ENCODE results near the gene RAB11FIP4.

DNA sequence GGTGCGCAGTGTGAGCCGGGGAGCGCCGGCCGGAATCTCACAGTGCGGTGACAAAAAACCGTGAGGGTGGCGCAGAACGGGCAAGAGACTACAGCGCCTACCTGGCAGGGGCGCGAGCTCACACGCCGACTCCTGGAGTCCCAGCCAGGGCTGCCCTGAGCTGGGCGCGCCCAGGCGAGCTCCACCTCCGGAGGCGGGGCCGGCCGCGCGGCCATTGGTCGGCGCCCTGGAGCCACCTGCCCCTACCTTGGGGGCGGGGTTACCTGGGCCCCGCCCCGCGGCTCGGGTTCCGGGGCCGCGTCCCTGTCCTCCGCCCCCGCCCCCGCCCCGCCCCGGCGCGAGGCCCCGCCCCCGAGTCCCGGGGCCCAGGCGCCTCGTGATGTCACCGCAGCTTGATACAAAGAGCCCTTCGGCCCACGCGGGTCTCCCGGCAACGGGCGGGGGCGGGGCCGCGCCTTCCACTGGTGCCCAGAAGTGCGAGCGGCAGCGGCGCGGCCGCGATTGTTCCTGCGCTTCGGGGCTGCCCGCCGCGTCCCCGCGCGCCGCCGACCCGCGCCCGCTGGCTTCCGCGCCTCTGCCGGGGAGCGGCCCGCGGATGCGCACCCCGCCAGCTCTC, 96.3 kb downstream of the RAB11FIP4 start:
- TF ChIP-seq, protein P1, sequence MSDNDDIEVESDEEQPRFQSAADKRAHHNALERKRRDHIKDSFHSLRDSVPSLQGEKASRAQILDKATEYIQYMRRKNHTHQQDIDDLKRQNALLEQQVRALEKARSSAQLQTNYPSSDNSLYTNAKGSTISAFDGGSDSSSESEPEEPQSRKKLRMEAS (CRISPR knock-in tag; IDR thresholded peaks at IDR 0.05) = peak; percentile 44; the same call in 1 of the 2 replicates
- TF ChIP-seq, protein P2, sequence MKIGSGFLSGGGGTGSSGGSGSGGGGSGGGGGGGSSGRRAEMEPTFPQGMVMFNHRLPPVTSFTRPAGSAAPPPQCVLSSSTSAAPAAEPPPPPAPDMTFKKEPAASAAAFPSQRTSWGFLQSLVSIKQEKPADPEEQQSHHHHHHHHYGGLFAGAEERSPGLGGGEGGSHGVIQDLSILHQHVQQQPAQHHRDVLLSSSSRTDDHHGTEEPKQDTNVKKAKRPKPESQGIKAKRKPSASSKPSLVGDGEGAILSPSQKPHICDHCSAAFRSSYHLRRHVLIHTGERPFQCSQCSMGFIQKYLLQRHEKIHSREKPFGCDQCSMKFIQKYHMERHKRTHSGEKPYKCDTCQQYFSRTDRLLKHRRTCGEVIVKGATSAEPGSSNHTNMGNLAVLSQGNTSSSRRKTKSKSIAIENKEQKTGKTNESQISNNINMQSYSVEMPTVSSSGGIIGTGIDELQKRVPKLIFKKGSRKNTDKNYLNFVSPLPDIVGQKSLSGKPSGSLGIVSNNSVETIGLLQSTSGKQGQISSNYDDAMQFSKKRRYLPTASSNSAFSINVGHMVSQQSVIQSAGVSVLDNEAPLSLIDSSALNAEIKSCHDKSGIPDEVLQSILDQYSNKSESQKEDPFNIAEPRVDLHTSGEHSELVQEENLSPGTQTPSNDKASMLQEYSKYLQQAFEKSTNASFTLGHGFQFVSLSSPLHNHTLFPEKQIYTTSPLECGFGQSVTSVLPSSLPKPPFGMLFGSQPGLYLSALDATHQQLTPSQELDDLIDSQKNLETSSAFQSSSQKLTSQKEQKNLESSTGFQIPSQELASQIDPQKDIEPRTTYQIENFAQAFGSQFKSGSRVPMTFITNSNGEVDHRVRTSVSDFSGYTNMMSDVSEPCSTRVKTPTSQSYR (CRISPR knock-in tag; IDR thresholded peaks at IDR 0.05) = no peak
- TF ChIP-seq, protein P3, sequence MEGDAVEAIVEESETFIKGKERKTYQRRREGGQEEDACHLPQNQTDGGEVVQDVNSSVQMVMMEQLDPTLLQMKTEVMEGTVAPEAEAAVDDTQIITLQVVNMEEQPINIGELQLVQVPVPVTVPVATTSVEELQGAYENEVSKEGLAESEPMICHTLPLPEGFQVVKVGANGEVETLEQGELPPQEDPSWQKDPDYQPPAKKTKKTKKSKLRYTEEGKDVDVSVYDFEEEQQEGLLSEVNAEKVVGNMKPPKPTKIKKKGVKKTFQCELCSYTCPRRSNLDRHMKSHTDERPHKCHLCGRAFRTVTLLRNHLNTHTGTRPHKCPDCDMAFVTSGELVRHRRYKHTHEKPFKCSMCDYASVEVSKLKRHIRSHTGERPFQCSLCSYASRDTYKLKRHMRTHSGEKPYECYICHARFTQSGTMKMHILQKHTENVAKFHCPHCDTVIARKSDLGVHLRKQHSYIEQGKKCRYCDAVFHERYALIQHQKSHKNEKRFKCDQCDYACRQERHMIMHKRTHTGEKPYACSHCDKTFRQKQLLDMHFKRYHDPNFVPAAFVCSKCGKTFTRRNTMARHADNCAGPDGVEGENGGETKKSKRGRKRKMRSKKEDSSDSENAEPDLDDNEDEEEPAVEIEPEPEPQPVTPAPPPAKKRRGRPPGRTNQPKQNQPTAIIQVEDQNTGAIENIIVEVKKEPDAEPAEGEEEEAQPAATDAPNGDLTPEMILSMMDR (IDR thresholded peaks at IDR 0.05) = no peak
- no peak for TF ChIP-seq ZBTB21 (CRISPR knock-in tag; IDR thresholded peaks at IDR 0.05; ENCODE audit: borderline replicate concordance)

Measured in WTC11 (cell line).